ENCODE data around the gene OCSTAMP.

- no peak for TF ChIP-seq EZH2 (IDR thresholded peaks at IDR 0.05; ENCODE audit: borderline replicate concordance, low read length)
- no peak for TF ChIP-seq CTCF (IDR thresholded peaks at IDR 0.05; ENCODE audit: low read length)
These were observed 13.4 kb upstream of the OCSTAMP start for GRCh38 chr20:46563860-46564221.
